H9 (cell line): Measurements from ENCODE around the gene PRMT7. TPM values are rescaled to one million over a fixed set of nuclear protein-coding genes. Genes with fewer than 3 reads are reported as not detected.

Experiments used
- DNase-seq: peaks from one replicate; pipeline ENCODE4 v3.0.0-alpha.2; 2017
- H2AFZ ChIP-seq: one replicate; pipeline ENCODE4 v1.6.1; 2013; ENCODE audit warnings: mild to moderate bottlenecking, low read length, control low read depth, moderate library complexity
- H2AK5ac ChIP-seq: 2 replicates; pipeline ENCODE4 v1.6.1; 2013; ENCODE audit warnings: low read length, control low read depth, mixed read lengths; ENCODE audit not compliant: insufficient read length
- H2BK120ac ChIP-seq: one replicate; pipeline ENCODE4 v1.6.1; 2013; ENCODE audit warnings: low read depth, mild to moderate bottlenecking, low read length, control low read depth, inconsistent platforms; ENCODE audit not compliant: poor library complexity, severe bottlenecking
- H2BK12ac ChIP-seq: 2 replicates; pipeline ENCODE4 v1.6.1; 2013; ENCODE audit warnings: low read length, control low read depth, mixed read lengths, low read depth; ENCODE audit not compliant: insufficient read length
- H2BK15ac ChIP-seq: 2 replicates; pipeline ENCODE4 v1.6.1; 2013; ENCODE audit warnings: low read depth, low read length, control low read depth
- H2BK20ac ChIP-seq: one replicate; pipeline ENCODE4 v1.6.1; 2013; ENCODE audit warnings: low read depth, mild to moderate bottlenecking, low read length, control low read depth, inconsistent platforms; ENCODE audit not compliant: poor library complexity, severe bottlenecking
- H2BK5ac ChIP-seq: 2 replicates; pipeline ENCODE4 v1.6.1; 2013; ENCODE audit warnings: low read length, control low read depth, mixed read lengths; ENCODE audit not compliant: insufficient read length
- H3K14ac ChIP-seq: 2 replicates; pipeline ENCODE4 v1.6.1; 2013; ENCODE audit warnings: low read length, control low read depth; ENCODE audit not compliant: insufficient read depth
- H3K18ac ChIP-seq: 2 replicates; pipeline ENCODE4 v1.6.1; 2013; ENCODE audit warnings: low read depth, mild to moderate bottlenecking, mixed read lengths, low read length, control low read depth; ENCODE audit not compliant: insufficient read length
- H3K23ac ChIP-seq: 2 replicates; pipeline ENCODE4 v1.6.1; 2013; ENCODE audit warnings: low read length, control low read depth, mixed read lengths, low read depth; ENCODE audit not compliant: insufficient read length
- H3K23me2 ChIP-seq: 2 replicates; pipeline ENCODE4 v1.6.1; 2013; ENCODE audit warnings: low read depth, mild to moderate bottlenecking, mixed read lengths, low read length, control low read depth; ENCODE audit not compliant: insufficient read length, poor library complexity, severe bottlenecking
- H3K27ac ChIP-seq: 2 replicates; pipeline ENCODE4 v1.5.1; 2013; ENCODE audit warnings: low read length, control low read depth, mixed read lengths, low read depth; ENCODE audit not compliant: insufficient read length
- H3K27me3 ChIP-seq: 2 replicates; pipeline ENCODE4 v1.6.1; 2013; ENCODE audit warnings: low read length, control low read depth, inconsistent platforms; ENCODE audit not compliant: insufficient read depth
- H3K4ac ChIP-seq: 2 replicates; pipeline ENCODE4 v1.6.1; 2013; ENCODE audit warnings: low read depth, mild to moderate bottlenecking, control low read depth, inconsistent platforms, low read length, moderate library complexity
- H3K4me1 ChIP-seq: 2 replicates; pipeline ENCODE4 v1.6.1; 2013; ENCODE audit warnings: low read length, control low read depth, inconsistent platforms; ENCODE audit not compliant: insufficient read depth
- H3K4me2 ChIP-seq: 2 replicates; pipeline ENCODE4 v1.6.1; 2013; ENCODE audit warnings: low read length, control low read depth, mixed read lengths; ENCODE audit not compliant: insufficient read length, insufficient read depth
- H3K56ac ChIP-seq: 2 replicates; pipeline ENCODE4 v1.6.1; 2013; ENCODE audit warnings: low read depth, mild to moderate bottlenecking, mixed read lengths, low read length, control low read depth; ENCODE audit not compliant: insufficient read length
- H3K79me1 ChIP-seq: 2 replicates; pipeline ENCODE4 v1.6.1; 2013; ENCODE audit warnings: low read depth, mild to moderate bottlenecking, moderate library complexity, low read length, control low read depth, inconsistent platforms; ENCODE audit not compliant: insufficient read depth, poor library complexity, severe bottlenecking
- H3K79me2 ChIP-seq: 2 replicates; pipeline ENCODE4 v1.6.1; 2013; ENCODE audit warnings: low read length, control low read depth, inconsistent platforms; ENCODE audit not compliant: insufficient read depth
- H3K9ac ChIP-seq: 2 replicates; pipeline ENCODE4 v1.6.1; 2013; ENCODE audit warnings: low read length, control low read depth, mixed read lengths; ENCODE audit not compliant: insufficient read length; ENCODE audit errors: extremely low read depth
- H3K9me3 ChIP-seq: one replicate; pipeline ENCODE4 v1.6.1; 2013; ENCODE audit warnings: low read depth, low read length, inconsistent platforms; ENCODE audit not compliant: control insufficient read depth
- H3T11ph ChIP-seq: one replicate; pipeline ENCODE4 v1.6.1; 2013; ENCODE audit warnings: mild to moderate bottlenecking, low read length, control low read depth, inconsistent platforms
- H4K20me1 ChIP-seq: one replicate; pipeline ENCODE4 v1.6.1; 2013; ENCODE audit not compliant: control insufficient read depth, insufficient read length, insufficient read depth
- H4K5ac ChIP-seq: 2 replicates; pipeline ENCODE4 v1.6.1; 2013; ENCODE audit warnings: low read depth, mild to moderate bottlenecking, mixed read lengths, low read length, control low read depth; ENCODE audit not compliant: insufficient read length
- H4K8ac ChIP-seq: replicated peaks from 2 replicates; pipeline ENCODE4 v1.6.1; 2013; ENCODE audit warnings: low read length, control low read depth, mixed read lengths, low read depth; ENCODE audit not compliant: insufficient read length
- H4K91ac ChIP-seq: 2 replicates; pipeline ENCODE4 v1.6.1; 2013; ENCODE audit warnings: low read depth, mild to moderate bottlenecking, moderate library complexity, mixed read lengths, low read length, control low read depth; ENCODE audit not compliant: insufficient read length
- H3K27ac Mint-ChIP-seq, 3 experiments: 2 replicates in 2 of 3; 3 replicates in 1 of 3; pipeline ENCODE4 v1.8.0; 2020 to 2021; ENCODE audit warnings: mixed read lengths in 3 of 3, mild to moderate bottlenecking in 1 of 3, moderate library complexity in 1 of 3
- H3K27me3 Mint-ChIP-seq: 2 replicates; pipeline ENCODE4 v1.8.0; 2021; ENCODE audit warnings: low read depth, mild to moderate bottlenecking, moderate library complexity, mixed read lengths
- H3K36me3 Mint-ChIP-seq, 3 experiments: 2 replicates in 2 of 3; 3 replicates in 1 of 3; pipeline ENCODE4 v1.8.0; 2020 to 2021; ENCODE audit warnings: low read depth in 3 of 3, mixed read lengths in 3 of 3; ENCODE audit not compliant: insufficient read depth in 1 of 3
- H3K4me1 Mint-ChIP-seq, 2 experiments: 2 replicates each; pipeline ENCODE4 v1.8.0; 2020; ENCODE audit warnings: mixed read lengths in 2 of 2
- H3K4me3 Mint-ChIP-seq, 2 experiments: 2 replicates in 1 of 2; 3 replicates in 1 of 2; pipeline ENCODE4 v1.8.0; 2020 to 2021; ENCODE audit warnings: mild to moderate bottlenecking in 2 of 2, mixed read lengths in 2 of 2, moderate library complexity in 1 of 2
- H3K9me3 Mint-ChIP-seq, 2 experiments: 2 replicates in 1 of 2; 3 replicates in 1 of 2; pipeline ENCODE4 v1.8.0; 2020; ENCODE audit warnings: mild to moderate bottlenecking in 2 of 2, mixed read lengths in 2 of 2, moderate library complexity in 1 of 2
- CTCF ChIP-seq: fragments of 200-600 bp; sonication (generic); conservative IDR thresholded peaks from 3 replicates; pipeline ENCODE4 v1.8.0; 2021; ENCODE audit warnings: antibody characterized with exemption, mild to moderate bottlenecking
- WGBS: extraction: QIAGEN DNeasy Blood & Tissue Kit; methylation state at CpG from one replicate; pipeline ENCODE4 v1.1.7; 2013; ENCODE audit warnings: missing lambda C conversion rate, low lambda C conversion rate, mixed read lengths; ENCODE audit not compliant: insufficient read length; ENCODE audit errors: extremely low coverage; 5-methylcytosine and 5-hydroxymethylcytosine counted together
- total RNA-seq: library from RNA; stranded (reverse); gene quantifications from 2 replicates; pipeline ENCODE4 v1.2.1, GENCODE V29; 2021

Gene PRMT7
- total RNA-seq, 1 experiment from 2014 or later = 56.6 TPM

- TF ChIP-seq CTCF = no peak
- no peak overlapping the region for H3K27ac ChIP-seq
Measured at GRCh38 chr16:68403177-68403576, 92.4 kb downstream of the PRMT7 start.

More at GRCh38 chr16:68403177-68403576, 92.4 kb downstream of the PRMT7 start:
- Histone ChIP-seq H2AK5ac (no peak overlapping the region), H2BK12ac (no peak overlapping the region), H3K4me2 (no peak overlapping the region), H3K79me2 (no peaks in the 10 kb centered on the region), H2BK20ac (no peak overlapping the region), H3K23ac (no peak overlapping the region), H2BK5ac (no peak overlapping the region), H3K23me2 (no peaks in the 10 kb centered on the region), H4K20me1 (no peaks in the 10 kb centered on the region), H3K4ac (no peak overlapping the region), H3K14ac (no peak overlapping the region), H3K9me3 (no peaks in the 10 kb centered on the region), H3K4me1 (0 out of 2 replicates have a peak, but pooled peaks cover 4% of the 10 kb centered on the region), H3T11ph (no peak overlapping the region), H2AFZ (no peak overlapping the region), H4K91ac (no peak overlapping the region), H2BK15ac (no peak overlapping the region), H3K27me3 (no peaks in the 10 kb centered on the region), H2BK120ac (no peak overlapping the region), H3K56ac (no peak overlapping the region), H4K8ac (no peak overlapping the region), H3K79me1 (no peaks in the 10 kb centered on the region), H4K5ac (no peak overlapping the region), H3K18ac (no peak overlapping the region), H3K9ac (no peak overlapping the region)
- H3K27me3 Mint-ChIP-seq = peaks cover 2% of the 10 kb centered on the region; the same call in 1 of the 2 replicates
- no peaks in the 10 kb centered on the region for H3K36me3 Mint-ChIP-seq
- whole genome bisulfite sequencing = no CpG with 5 or more reads among the region's 1 CpG
- no peaks in the 10 kb centered on the region for H3K9me3 Mint-ChIP-seq
- DNase-seq = no peak
- peaks cover 41 to 48% of the 10 kb centered on the region in 2 experiments for H3K4me1 Mint-ChIP-seq
- no peak overlapping the region for H3K4me3 Mint-ChIP-seq
- peak overlapping the region in 1 of 3 experiments; percentile 3; a peak in 1 of 7 replicates for H3K27ac Mint-ChIP-seq
